ENCODE data around the gene FAM32A.

Gene FAM32A

DNA sequence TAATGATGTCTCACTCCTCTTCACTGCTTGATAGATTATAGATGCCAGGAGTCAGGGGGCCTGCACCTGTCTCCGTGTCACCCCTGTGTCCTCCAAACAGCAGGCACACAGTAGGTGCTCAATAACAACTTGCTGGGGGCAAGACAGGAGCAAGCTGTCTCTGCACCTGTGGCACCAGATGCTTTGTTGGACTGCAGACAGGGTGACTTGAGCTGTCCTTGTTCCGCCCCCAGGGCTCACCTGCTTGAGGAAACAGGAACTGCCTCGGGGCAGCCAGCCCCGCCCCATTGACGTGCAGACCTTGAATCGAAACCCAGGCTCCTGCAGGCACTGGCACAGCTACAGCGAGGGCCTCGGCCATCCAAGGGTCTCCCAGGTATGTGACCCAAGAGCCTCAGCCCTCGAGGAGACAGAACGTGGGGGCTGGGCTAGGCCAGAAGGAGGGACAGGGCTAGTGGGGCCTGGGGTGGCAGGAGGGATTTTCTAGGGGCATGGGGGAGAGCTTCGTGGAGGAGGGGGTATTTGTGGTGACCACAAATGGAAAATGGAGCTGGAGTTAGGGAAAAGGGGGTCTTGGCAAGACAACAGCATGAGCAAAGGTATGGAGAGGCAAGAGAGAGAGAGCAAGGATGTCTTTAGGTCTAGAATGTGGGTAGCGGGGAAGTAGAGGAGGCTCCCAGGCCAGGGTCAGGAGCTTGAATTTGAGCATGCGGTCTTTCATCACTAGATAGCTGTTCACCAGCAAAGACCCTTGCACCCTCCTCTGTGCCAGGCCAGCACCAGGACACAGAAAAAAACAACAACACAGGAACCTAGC is 41.6 kb upstream of the FAM32A start, which contains the start of gene HSH2D:
HSH2D (plus strand) TSS at position 287 of the 817 bp plus-strand sequence. CDS start 5,066 bp downstream, outside the sequence.
- TF ChIP-seq SP1 (IDR thresholded peaks at IDR 0.05) (no peak), FOXM1 (IDR thresholded peaks at IDR 0.05; ENCODE audit: borderline replicate concordance) (no peak), ARNT (IDR thresholded peaks at IDR 0.05) (no peak), ELF4 (IDR thresholded peaks at IDR 0.05) (no peak), NFRKB (IDR thresholded peaks at IDR 0.05) (no peak), TARDBP (IDR thresholded peaks at IDR 0.05) (no peak), SUZ12 (IDR thresholded peaks at IDR 0.05) (no peak), LEF1 (IDR thresholded peaks at IDR 0.05; ENCODE audit: borderline replicate concordance) (no peak), HDGF (IDR thresholded peaks at IDR 0.05; ENCODE audit: borderline replicate concordance) (no peak), BHLHE40 (IDR thresholded peaks at IDR 0.05; ENCODE audit: borderline replicate concordance) (no peak), FOXA1 (IDR thresholded peaks at IDR 0.05) (no peak), L3MBTL2 (conservative IDR thresholded peaks at IDR 0.05) (no peak), ZNF384 (IDR thresholded peaks at IDR 0.05) (no peak), FOXK2 (IDR thresholded peaks at IDR 0.05) (no peak), CTBP1 (IDR thresholded peaks at IDR 0.05; ENCODE audit: borderline replicate concordance) (no peak)
- TF ChIP-seq, protein P1, sequence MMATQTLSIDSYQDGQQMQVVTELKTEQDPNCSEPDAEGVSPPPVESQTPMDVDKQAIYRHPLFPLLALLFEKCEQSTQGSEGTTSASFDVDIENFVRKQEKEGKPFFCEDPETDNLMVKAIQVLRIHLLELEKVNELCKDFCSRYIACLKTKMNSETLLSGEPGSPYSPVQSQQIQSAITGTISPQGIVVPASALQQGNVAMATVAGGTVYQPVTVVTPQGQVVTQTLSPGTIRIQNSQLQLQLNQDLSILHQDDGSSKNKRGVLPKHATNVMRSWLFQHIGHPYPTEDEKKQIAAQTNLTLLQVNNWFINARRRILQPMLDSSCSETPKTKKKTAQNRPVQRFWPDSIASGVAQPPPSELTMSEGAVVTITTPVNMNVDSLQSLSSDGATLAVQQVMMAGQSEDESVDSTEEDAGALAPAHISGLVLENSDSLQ (IDR thresholded peaks at IDR 0.05): no peak
- CTCF ChIA-PET: no interaction called here
- POLR2A ChIA-PET: no interaction called here
- DNase-seq (ENCODE audit: extremely low spot score): no peak

GRCh38 chr19:16144216-16144581 is 41.0 kb upstream of the FAM32A start:
- POLR2A ChIA-PET: no interaction called here
- CTCF ChIA-PET: no interaction called here
- no peak for TF ChIP-seq BHLHE40 (IDR thresholded peaks at IDR 0.05; ENCODE audit: borderline replicate concordance)
- TF ChIP-seq LEF1 (IDR thresholded peaks at IDR 0.05; ENCODE audit: borderline replicate concordance): no peak
- no peak for TF ChIP-seq L3MBTL2 (conservative IDR thresholded peaks at IDR 0.05)
- TF ChIP-seq CTBP1 (IDR thresholded peaks at IDR 0.05; ENCODE audit: borderline replicate concordance): no peak
- TF ChIP-seq ZNF384 (IDR thresholded peaks at IDR 0.05): no peak
- TF ChIP-seq ARNT (IDR thresholded peaks at IDR 0.05): no peak
- no peak for TF ChIP-seq HDGF (IDR thresholded peaks at IDR 0.05; ENCODE audit: borderline replicate concordance)
- no peak for DNase-seq (ENCODE audit: extremely low spot score)

DNA sequence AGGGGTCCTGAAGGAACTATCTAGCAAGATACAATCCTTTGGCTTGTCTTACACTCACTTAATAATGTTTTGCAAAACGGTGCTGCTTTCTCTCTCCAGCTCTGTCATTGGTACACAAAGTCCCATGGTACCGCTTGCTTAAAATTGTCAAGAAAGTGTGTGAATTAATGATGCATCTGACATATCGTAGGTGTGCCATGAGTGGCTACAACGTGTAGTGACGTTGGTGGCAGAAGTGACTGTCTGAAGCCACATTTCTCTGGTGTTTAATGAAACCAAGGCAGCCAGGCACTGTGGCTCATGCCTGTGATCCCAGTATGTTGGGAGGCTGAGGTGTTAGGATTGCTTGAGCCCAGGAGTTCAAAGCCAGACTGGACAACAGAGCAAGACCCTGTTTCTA is 39.1 kb upstream of the FAM32A start:
- ChIA-PET POLR2A (no interaction called here), CTCF (no interaction called here)
- TF ChIP-seq LEF1 (IDR thresholded peaks at IDR 0.05; ENCODE audit: borderline replicate concordance): no peak
- TF ChIP-seq, protein P1 (IDR thresholded peaks at IDR 0.05): no peak
- no peak for TF ChIP-seq ZNF384 (IDR thresholded peaks at IDR 0.05)
- TF ChIP-seq FOXK2 (IDR thresholded peaks at IDR 0.05): no peak
- TF ChIP-seq ELF4 (IDR thresholded peaks at IDR 0.05): no peak
- no peak for TF ChIP-seq L3MBTL2 (conservative IDR thresholded peaks at IDR 0.05)
- no peak for TF ChIP-seq CTBP1 (IDR thresholded peaks at IDR 0.05; ENCODE audit: borderline replicate concordance)
- TF ChIP-seq FOXM1 (IDR thresholded peaks at IDR 0.05; ENCODE audit: borderline replicate concordance): no peak
- no peak for TF ChIP-seq BHLHE40 (IDR thresholded peaks at IDR 0.05; ENCODE audit: borderline replicate concordance)
- TF ChIP-seq NFRKB (IDR thresholded peaks at IDR 0.05): no peak
- no peak for TF ChIP-seq HDGF (IDR thresholded peaks at IDR 0.05; ENCODE audit: borderline replicate concordance)
- no peak for TF ChIP-seq SUZ12 (IDR thresholded peaks at IDR 0.05)
- DNase-seq (ENCODE audit: extremely low spot score): no peak

DNA sequence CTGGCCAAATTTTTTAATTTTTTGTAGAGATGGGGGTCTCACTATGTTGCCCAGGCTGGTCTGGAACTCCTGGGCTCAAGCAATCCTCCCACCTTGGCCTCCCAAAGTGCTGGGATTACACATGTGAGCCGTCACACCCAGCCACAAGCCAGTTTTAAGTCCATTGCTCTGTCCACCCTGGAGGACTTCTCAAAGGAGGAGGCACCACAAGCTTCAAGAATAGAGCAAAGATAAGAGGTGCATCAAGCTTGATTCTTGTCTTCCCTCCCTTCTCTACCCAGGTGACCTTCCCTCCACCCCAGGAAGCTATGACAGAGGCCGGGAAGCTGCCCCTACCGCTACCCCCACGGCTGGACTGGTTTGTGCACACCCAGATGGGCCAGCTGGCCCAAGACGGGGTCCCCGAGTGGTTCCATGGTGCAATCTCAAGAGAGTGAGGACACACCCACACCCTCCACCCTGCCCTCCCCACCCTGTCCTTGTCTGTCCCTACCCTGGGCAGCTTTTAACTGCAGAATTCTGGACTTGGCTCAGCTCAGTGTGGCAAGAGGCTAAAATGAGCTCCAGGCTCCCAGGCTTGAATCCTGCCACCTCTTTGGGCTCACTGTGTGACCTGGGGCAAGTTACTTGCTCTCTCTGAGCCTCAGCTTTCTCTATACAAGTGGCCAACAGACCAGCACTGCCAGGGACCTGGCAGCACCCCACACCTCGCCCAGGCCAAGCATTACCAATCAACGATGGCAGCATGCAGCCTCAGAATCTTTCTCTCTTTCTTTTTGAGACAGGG is 36.6 kb upstream of the FAM32A start:
- TF ChIP-seq LEF1 (IDR thresholded peaks at IDR 0.05; ENCODE audit: borderline replicate concordance) (no peak), TARDBP (IDR thresholded peaks at IDR 0.05) (no peak), L3MBTL2 (conservative IDR thresholded peaks at IDR 0.05) (no peak), FOXA1 (IDR thresholded peaks at IDR 0.05) (no peak), ELF4 (IDR thresholded peaks at IDR 0.05) (no peak), HDGF (IDR thresholded peaks at IDR 0.05; ENCODE audit: borderline replicate concordance) (no peak)
- POLR2A ChIA-PET: interaction anchor here (1.1 to 1.8 kb wide), 2 partner anchors 10 to 49 kb away, joined by 3 read pairs; partner anchors contain the start of gene AP1M1
- no peak for DNase-seq (ENCODE audit: extremely low spot score)
- CTCF ChIA-PET: no interaction called here

- ChIA-PET CTCF (no interaction called here), POLR2A (no interaction called here)
- DNase-seq (ENCODE audit: extremely low spot score): no peak
- TF ChIP-seq BHLHE40 (IDR thresholded peaks at IDR 0.05; ENCODE audit: borderline replicate concordance): no peak
- no peak for TF ChIP-seq NFRKB (IDR thresholded peaks at IDR 0.05)
- no peak for TF ChIP-seq FOXK2 (IDR thresholded peaks at IDR 0.05)
- TF ChIP-seq HDGF (IDR thresholded peaks at IDR 0.05; ENCODE audit: borderline replicate concordance): no peak
- no peak for TF ChIP-seq SUZ12 (IDR thresholded peaks at IDR 0.05)
- no peak for TF ChIP-seq TARDBP (IDR thresholded peaks at IDR 0.05)
- no peak for TF ChIP-seq FOXA1 (IDR thresholded peaks at IDR 0.05)
- TF ChIP-seq, protein P1 (IDR thresholded peaks at IDR 0.05): no peak
- TF ChIP-seq LEF1 (IDR thresholded peaks at IDR 0.05; ENCODE audit: borderline replicate concordance): no peak
- TF ChIP-seq ELF4 (IDR thresholded peaks at IDR 0.05): no peak
- TF ChIP-seq ARNT (IDR thresholded peaks at IDR 0.05): no peak
- no peak for TF ChIP-seq ZNF384 (IDR thresholded peaks at IDR 0.05)
- no peak for TF ChIP-seq CTBP1 (IDR thresholded peaks at IDR 0.05; ENCODE audit: borderline replicate concordance)
- no peak for TF ChIP-seq SP1 (IDR thresholded peaks at IDR 0.05)
- no peak for TF ChIP-seq FOXM1 (IDR thresholded peaks at IDR 0.05; ENCODE audit: borderline replicate concordance)
- TF ChIP-seq L3MBTL2 (conservative IDR thresholded peaks at IDR 0.05): no peak
Measured at GRCh38 chr19:16153582-16154336, 31.5 kb upstream of the FAM32A start.

Measured in HEK293T (cell line).